Caki2 (cell line): Measurements from ENCODE around the gene L3MBTL1. TPM values are rescaled to one million over a fixed set of nuclear protein-coding genes. Genes with fewer than 3 reads are reported as not detected.
A peak's percentile ranks its signal among the peaks of the same experiment; 100 is the strongest.

ENCODE experiments used
- DNase-seq: peaks from one replicate; pipeline ENCODE4 v3.0.0-alpha.2; 2015; ENCODE audit warnings: low read depth
- in situ Hi-C: cut with HindIII; loops from 2 replicates; pipeline ENCODE4 v1.10.0; 2016; ENCODE audit warnings: low sequenced_read_pairs, low pct_unique_long_range_greater_than_20kb, mixed read lengths
- total RNA-seq: library from RNA; depleted of rRNA; stranded (reverse); fragments of >200 nt; shearing (Covaris generic); gene quantifications from 2 replicates; pipeline ENCODE4 v1.2.3, GENCODE V29; 2014; ENCODE audit warnings: low replicate concordance

L3MBTL1 gene
- total RNA-seq, 1 experiment from 2014 or later = 9.5 TPM

GRCh38 chr20:43543138-43543537 is 35.6 kb downstream of the L3MBTL1 start:
- in situ Hi-C loops = no loop called here
- no peak for DNase-seq

DNA sequence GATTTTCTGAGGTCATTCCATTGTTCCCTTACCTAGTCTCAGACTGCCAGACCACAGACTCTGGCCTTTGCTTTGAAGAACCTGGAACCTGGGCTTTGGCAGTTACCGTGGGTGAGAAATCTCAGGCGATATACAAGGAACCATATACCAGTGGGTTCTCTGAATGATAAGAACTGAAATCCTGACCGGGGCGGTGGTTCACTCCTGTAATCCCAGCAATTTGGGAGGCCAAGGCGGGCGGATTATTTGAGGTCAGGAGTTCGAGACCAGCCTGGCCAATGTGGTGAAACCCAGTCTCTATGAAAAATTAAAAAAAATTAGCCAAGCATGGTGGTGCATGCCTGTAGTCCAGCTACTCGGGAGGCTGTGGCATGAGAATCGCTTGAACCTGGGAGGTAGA is 37.0 kb downstream of the L3MBTL1 start:
- in situ Hi-C loops = no loop called here
- no peak for DNase-seq

DNA sequence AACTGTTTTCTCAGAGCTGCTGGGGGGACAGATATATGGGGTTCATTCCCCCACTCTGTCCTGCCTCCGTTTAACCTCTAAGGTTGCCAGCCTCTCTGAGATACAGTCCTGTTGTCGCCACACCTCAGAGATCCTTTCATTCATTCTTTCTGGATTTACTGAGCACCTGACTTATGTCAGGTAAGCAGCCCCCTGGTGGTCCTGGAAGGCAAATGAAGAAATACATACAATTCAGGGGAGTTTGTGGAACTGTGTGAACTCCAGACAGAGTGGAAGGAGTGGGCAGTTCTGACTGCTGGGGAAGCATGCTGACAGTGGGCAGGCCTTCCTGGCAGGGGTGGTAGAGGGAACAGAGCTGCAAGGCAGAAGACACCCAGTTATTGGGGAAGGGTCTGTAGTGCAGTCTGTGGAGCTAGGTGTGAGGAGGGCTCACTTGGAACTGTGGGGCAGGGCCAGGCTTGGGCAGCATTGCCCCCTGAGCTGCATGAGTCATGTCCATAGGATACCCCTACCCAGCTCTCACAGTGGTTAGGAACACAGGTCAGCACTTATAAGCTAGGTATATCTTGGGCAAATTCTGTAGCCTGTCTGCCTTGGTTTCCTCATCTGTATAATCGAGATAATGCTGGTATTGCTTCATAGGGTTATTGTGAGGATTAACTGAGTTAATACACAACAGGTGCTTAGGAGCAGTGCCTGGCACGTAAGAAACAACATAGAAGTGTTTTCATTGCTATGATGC is 38.5 kb downstream of the L3MBTL1 start:
- DNase-seq = no peak
- in situ Hi-C loops = no loop called here

GRCh38 chr20:43548273-43548880 is 40.9 kb downstream of the L3MBTL1 start:
- in situ Hi-C loops = no loop called here
- no peak for DNase-seq

GRCh38 chr20:43549416-43550065 is 42.0 kb downstream of the L3MBTL1 start:
- in situ Hi-C loops = no loop called here
- no peak for DNase-seq

GRCh38 chr20:43550456-43550855 is 43.0 kb downstream of the L3MBTL1 start:
- DNase-seq = no peak
- in situ Hi-C loops = no loop called here

DNA sequence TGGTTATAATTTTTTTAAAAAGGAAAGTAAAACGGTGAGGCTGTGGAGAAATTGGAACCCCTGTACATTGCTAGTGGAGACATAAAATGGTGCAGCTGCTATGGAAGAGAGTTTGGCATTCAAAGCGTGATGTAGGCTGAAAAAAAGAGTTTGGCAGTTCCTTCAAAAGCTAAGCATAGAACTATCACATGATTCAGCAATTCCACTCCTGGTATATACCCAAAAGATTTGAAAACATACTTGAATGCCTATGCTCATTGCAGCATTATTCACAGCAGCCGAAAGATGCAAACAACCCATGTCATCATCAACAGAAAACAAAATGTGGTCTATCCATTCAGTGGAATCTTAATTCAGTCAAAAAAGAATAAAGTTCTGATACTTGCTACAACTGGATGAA is 46.9 kb downstream of the L3MBTL1 start:
- in situ Hi-C loops = no loop called here
- no peak for DNase-seq

- in situ Hi-C loops = no loop called here
- DNase-seq = peak; percentile 97
Measured at GRCh38 chr20:43558412-43559146, 51.1 kb downstream of the L3MBTL1 start, which contains the start of gene SGK2. TSS of gene SGK2 (plus strand) at chr20:43559027. CDS start at chr20:43566496, 7,469 bp downstream.

GRCh38 chr20:43559147-43559987 is 51.9 kb downstream of the L3MBTL1 start:
- in situ Hi-C loops = no loop called here

GRCh38 chr20:43560974-43561373 is 53.5 kb downstream of the L3MBTL1 start:
- in situ Hi-C loops = no loop called here

More at GRCh38 chr20:43559147-43559987, 51.9 kb downstream of the L3MBTL1 start:
- DNase-seq = no peak

DNA sequence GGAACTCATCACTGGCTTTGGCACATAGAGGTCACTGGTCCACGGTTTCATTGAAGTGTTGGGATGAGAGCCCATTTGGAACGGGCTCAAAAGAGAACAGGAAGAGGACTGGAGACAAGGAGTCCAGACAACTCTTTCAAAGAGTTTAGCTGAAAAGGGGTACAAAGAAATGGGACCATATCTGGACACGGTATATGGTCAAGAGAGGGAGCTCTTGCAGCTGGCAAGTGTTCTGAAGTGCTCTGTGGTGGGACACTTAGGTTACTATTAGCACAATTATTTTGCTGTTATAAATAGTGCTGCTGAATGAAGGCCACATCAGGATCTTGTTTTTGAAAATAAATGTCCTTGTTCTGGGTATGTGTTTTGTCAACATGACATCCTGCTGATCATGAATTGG is 55.9 kb downstream of the L3MBTL1 start:
- DNase-seq = no peak
- in situ Hi-C loops = no loop called here

More at GRCh38 chr20:43560974-43561373, 53.5 kb downstream of the L3MBTL1 start:
- no peak for DNase-seq

DNA sequence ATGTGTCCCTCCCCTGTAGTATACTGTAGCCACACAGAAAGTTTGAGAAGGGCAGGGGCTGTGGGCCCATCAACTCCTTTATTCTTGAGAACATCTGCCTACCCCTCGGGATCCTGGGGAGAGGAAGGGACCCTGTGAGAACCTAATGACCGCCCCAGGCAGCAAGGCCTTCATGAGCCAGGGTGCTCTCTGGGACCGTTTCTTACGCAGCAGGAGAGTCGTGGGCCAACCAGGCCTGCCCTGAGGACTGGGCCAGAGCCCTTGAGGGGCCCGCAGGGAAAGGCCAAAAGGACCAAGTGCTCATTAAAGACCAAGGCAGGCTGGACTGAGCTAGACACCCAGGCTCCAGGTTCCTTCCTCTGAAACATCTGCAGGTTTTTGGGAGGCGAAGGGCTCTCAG is 56.5 kb downstream of the L3MBTL1 start:
- DNase-seq = no peak
- in situ Hi-C loops = no loop called here

GRCh38 chr20:43564455-43564854 is 57.0 kb downstream of the L3MBTL1 start:
- DNase-seq = no peak
- in situ Hi-C loops = no loop called here

GRCh38 chr20:43564993-43565757 is 57.7 kb downstream of the L3MBTL1 start:
- DNase-seq = no peak
- in situ Hi-C loops = no loop called here

- no peak for DNase-seq
- in situ Hi-C loops = no loop called here
Measured at GRCh38 chr20:43565758-43566104, 58.2 kb downstream of the L3MBTL1 start.

- in situ Hi-C loops = no loop called here
- no peak for DNase-seq
Measured at GRCh38 chr20:43567477-43567876, 60.0 kb downstream of the L3MBTL1 start.

- DNase-seq = no peak
- in situ Hi-C loops = no loop called here
Measured at GRCh38 chr20:43568706-43569105, 61.2 kb downstream of the L3MBTL1 start.
